NT2/D1 (cell line): ENCODE measurements around the gene LRRTM4.

Experiments used
- SUZ12 ChIP-seq: IDR thresholded peaks from 2 replicates; pipeline ENCODE4 v1.6.1; 2011; ENCODE audit not compliant: insufficient read length, insufficient read depth; ENCODE audit errors: extremely low read depth
- YY1 ChIP-seq: IDR thresholded peaks from 2 replicates; pipeline ENCODE4 v1.6.1; 2011; ENCODE audit not compliant: insufficient read length, insufficient read depth
- ZNF274 ChIP-seq: IDR thresholded peaks from 2 replicates; pipeline ENCODE4 v1.6.1; 2011; ENCODE audit warnings: mild to moderate bottlenecking, low read depth, low read length

DNA sequence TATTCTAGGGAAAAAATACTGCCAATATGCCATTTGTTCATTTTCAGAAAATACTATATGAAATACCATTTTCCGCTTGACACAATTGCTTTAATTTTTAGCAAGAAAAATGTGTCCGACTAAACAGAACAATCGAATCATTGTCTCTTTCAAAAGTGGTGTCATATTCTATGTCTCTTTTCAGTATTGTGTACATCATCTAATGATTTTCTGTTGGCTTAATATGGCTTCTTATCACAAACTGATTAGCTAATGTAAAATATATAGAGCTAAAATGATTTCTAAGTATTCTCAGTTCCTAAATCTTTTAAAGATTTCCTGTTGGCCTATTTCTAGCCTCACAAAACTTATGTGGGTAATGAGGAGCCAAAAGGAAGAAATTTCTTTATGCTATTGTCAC, 436.6 kb downstream of the LRRTM4 start:
- TF ChIP-seq ZNF274, result no peak
- no peak for TF ChIP-seq SUZ12
- no peak for TF ChIP-seq YY1
